Measurements from ENCODE around the gene DPYSL4. TPM values are rescaled to one million over a fixed set of nuclear protein-coding genes. Genes with fewer than 3 reads are reported as not detected.

Gene DPYSL4
- total RNA-seq, 1 donor from 2014 or later, result 55.9 TPM

- no peak for DNase-seq (ENCODE audit: low spot score, unreplicated experiment)
- Mint-ChIP-seq H3K27ac (no peak overlapping the region), H3K9me3 (ENCODE audit: low read depth) (no peaks in the 10 kb centered on the region), H3K4me1 (ENCODE audit: low read depth) (no peaks in the 10 kb centered on the region), H3K4me3 (ENCODE audit: low read depth) (no peak overlapping the region), H3K36me3 (ENCODE audit: insufficient read depth) (no peaks in the 10 kb centered on the region), H3K27me3 (no peaks in the 10 kb centered on the region)
- TF ChIP-seq, protein P1, sequence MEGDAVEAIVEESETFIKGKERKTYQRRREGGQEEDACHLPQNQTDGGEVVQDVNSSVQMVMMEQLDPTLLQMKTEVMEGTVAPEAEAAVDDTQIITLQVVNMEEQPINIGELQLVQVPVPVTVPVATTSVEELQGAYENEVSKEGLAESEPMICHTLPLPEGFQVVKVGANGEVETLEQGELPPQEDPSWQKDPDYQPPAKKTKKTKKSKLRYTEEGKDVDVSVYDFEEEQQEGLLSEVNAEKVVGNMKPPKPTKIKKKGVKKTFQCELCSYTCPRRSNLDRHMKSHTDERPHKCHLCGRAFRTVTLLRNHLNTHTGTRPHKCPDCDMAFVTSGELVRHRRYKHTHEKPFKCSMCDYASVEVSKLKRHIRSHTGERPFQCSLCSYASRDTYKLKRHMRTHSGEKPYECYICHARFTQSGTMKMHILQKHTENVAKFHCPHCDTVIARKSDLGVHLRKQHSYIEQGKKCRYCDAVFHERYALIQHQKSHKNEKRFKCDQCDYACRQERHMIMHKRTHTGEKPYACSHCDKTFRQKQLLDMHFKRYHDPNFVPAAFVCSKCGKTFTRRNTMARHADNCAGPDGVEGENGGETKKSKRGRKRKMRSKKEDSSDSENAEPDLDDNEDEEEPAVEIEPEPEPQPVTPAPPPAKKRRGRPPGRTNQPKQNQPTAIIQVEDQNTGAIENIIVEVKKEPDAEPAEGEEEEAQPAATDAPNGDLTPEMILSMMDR (IDR thresholded peaks at IDR 0.05; ENCODE audit: unreplicated experiment), result no peak
Observed at GRCh38 chr10:132207536-132208461, 21.1 kb downstream of the DPYSL4 start.

- no peak for DNase-seq (ENCODE audit: low spot score, unreplicated experiment)
- H3K4me1 Mint-ChIP-seq (ENCODE audit: low read depth), result no peaks in the 10 kb centered on the region
- H3K9me3 Mint-ChIP-seq (ENCODE audit: low read depth), result peaks cover 2% of the 10 kb centered on the region
- H3K4me3 Mint-ChIP-seq (ENCODE audit: low read depth), result no peak overlapping the region
- no peak overlapping the region for H3K27ac Mint-ChIP-seq
- TF ChIP-seq, protein P1 (IDR thresholded peaks at IDR 0.05; ENCODE audit: unreplicated experiment), result no peak
- peaks cover 2% of the 10 kb centered on the region for H3K36me3 Mint-ChIP-seq (ENCODE audit: insufficient read depth)
- H3K27me3 Mint-ChIP-seq, result no peaks in the 10 kb centered on the region
Observed at GRCh38 chr10:132208462-132209050, 21.8 kb downstream of the DPYSL4 start.

- H3K9me3 Mint-ChIP-seq (ENCODE audit: low read depth), result peaks cover 6% of the 10 kb centered on the region
- no peak overlapping the region for H3K27ac Mint-ChIP-seq
- no peaks in the 10 kb centered on the region for H3K27me3 Mint-ChIP-seq
- TF ChIP-seq, protein P1 (IDR thresholded peaks at IDR 0.05; ENCODE audit: unreplicated experiment), result no peak
- H3K36me3 Mint-ChIP-seq (ENCODE audit: insufficient read depth), result peaks cover 5% of the 10 kb centered on the region
- no peak overlapping the region for H3K4me3 Mint-ChIP-seq (ENCODE audit: low read depth)
- DNase-seq (ENCODE audit: low spot score, unreplicated experiment), result no peak
- H3K4me1 Mint-ChIP-seq (ENCODE audit: low read depth), result no peaks in the 10 kb centered on the region
Observed at GRCh38 chr10:132209130-132209529, 22.4 kb downstream of the DPYSL4 start.

- no peak overlapping the region for H3K27ac Mint-ChIP-seq
- peaks cover 12% of the 10 kb centered on the region for H3K9me3 Mint-ChIP-seq (ENCODE audit: low read depth)
- no peak overlapping the region for H3K4me3 Mint-ChIP-seq (ENCODE audit: low read depth)
- H3K36me3 Mint-ChIP-seq (ENCODE audit: insufficient read depth), result peaks cover 5% of the 10 kb centered on the region
- H3K4me1 Mint-ChIP-seq (ENCODE audit: low read depth), result no peaks in the 10 kb centered on the region
- DNase-seq (ENCODE audit: low spot score, unreplicated experiment), result no peak
- H3K27me3 Mint-ChIP-seq, result no peaks in the 10 kb centered on the region
- TF ChIP-seq, protein P1 (IDR thresholded peaks at IDR 0.05; ENCODE audit: unreplicated experiment), result no peak
Observed at GRCh38 chr10:132209978-132210530, 23.3 kb downstream of the DPYSL4 start.

DNA sequence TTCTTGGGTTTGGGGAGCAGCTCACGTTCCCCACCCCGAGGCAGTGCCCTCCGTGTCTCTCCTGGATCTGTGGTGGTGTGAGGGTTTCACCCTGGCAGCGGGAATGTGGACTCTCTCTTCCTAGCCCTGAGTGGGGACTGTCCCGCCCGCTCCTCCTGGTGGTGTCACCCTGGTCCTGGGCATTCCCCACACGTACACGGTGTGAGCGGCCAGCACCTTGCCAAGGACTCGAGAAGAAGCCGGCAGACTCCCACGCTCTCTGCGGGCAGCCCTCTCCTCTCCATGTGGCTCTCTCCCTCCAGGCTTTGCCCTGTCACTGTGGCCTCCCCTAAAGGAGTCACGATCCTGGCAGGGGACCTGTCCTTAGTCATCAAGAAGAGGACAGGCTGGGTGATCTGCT is 24.0 kb downstream of the DPYSL4 start:
- Mint-ChIP-seq H3K27me3 (no peaks in the 10 kb centered on the region), H3K4me1 (ENCODE audit: low read depth) (no peaks in the 10 kb centered on the region), H3K27ac (no peak overlapping the region), H3K36me3 (ENCODE audit: insufficient read depth) (peaks cover 9% of the 10 kb centered on the region), H3K4me3 (ENCODE audit: low read depth) (no peak overlapping the region), H3K9me3 (ENCODE audit: low read depth) (peaks cover 17% of the 10 kb centered on the region)
- TF ChIP-seq, protein P1 (IDR thresholded peaks at IDR 0.05; ENCODE audit: unreplicated experiment), result no peak
- DNase-seq (ENCODE audit: low spot score, unreplicated experiment), result no peak

Data from progenitor cell of endocrine pancreas (in vitro differentiated cells).